K562 (cell line): Measurements from ENCODE around the gene LIX1L. TPM values are rescaled to one million over a fixed set of nuclear protein-coding genes. Genes with fewer than 3 reads are reported as not detected.

Experiments
- DMBX1 ChIP-seq: fragments of 250-450 bp; sonication (Bioruptor Pico); IDR thresholded peaks from 2 replicates; pipeline ENCODE4 v1.8.0; 2022; ENCODE audit warnings: inconsistent platforms, mild to moderate bottlenecking, moderate library complexity, borderline replicate concordance
- DPF2 ChIP-seq: fragments of 450-650 bp; IDR thresholded peaks from 2 replicates; pipeline ENCODE4 v1.6.1; 2016
- ILK ChIP-seq: fragments of 450-650 bp; IDR thresholded peaks from 2 replicates; pipeline ENCODE4 v1.6.1; 2016; ENCODE audit warnings: missing genetic modification characterization, low read depth, mild to moderate bottlenecking, missing compliant biosample characterization, moderate library complexity, borderline replicate concordance
- MTA3 ChIP-seq: fragments of 450-650 bp; formaldehyde crosslinking; IDR thresholded peaks from 2 replicates; pipeline ENCODE4 v1.6.1; 2017; ENCODE audit warnings: mild to moderate bottlenecking, borderline replicate concordance
- ZBTB2 ChIP-seq: fragments of 450-650 bp; IDR thresholded peaks from 2 replicates; pipeline ENCODE4 v1.6.1; 2016; ENCODE audit warnings: antibody characterized with exemption
- ZNF668 ChIP-seq: fragments of 250-450 bp; sonication (Bioruptor Pico); IDR thresholded peaks from 2 replicates; pipeline ENCODE4 v1.8.0; 2022; ENCODE audit warnings: mild to moderate bottlenecking, inconsistent platforms
- polyA plus RNA-seq, 8 experiments: library from polyadenylated mRNA; depleted of rRNA in 4 of 8; stranded (reverse) in 5 of 8; unstranded in 3 of 8; fragments of >200 nt; fragmentation: Nextera tagmentation in 2 of 8; fragmentation: Illumina TruSeq in 1 of 8; extraction: Ambion mirVana in 2 of 8; extraction: Trizol in 1 of 8; gene quantifications; 2 replicates each; pipeline versions ENCODE4 v1.2.1 to v1.2.3, GENCODE V29; 2011 to 2014; ENCODE audit warnings: inconsistent platforms in 1 of 8, missing spikeins in 1 of 8
- total RNA-seq, 7 experiments: library from RNA; depleted of rRNA in 6 of 7; stranded (reverse); fragments of >200 nt in 6 of 7; fragmentation: Illumina TruSeq in 2 of 7; extraction: Trizol in 2 of 7; gene quantifications; 2 replicates each; pipeline versions ENCODE4 v1.2.1 to v1.2.3, GENCODE V29; 2011 to 2021; ENCODE audit warnings: low replicate concordance in 1 of 7
- TF ChIP-seq, protein P1 (sequence below): IDR thresholded peaks from 3 replicates; pipeline ENCODE4 v1.6.1; 2011; ENCODE audit warnings: borderline replicate concordance, mild to moderate bottlenecking, moderate library complexity; ENCODE audit not compliant: insufficient read length; ENCODE audit errors: extremely low read depth
- TF ChIP-seq, protein P2 (sequence below): fragments of 450-650 bp; IDR thresholded peaks from 2 replicates; pipeline ENCODE4 v1.6.1; 2016; ENCODE audit warnings: borderline replicate concordance
- TF ChIP-seq, protein P3 (sequence below): fragments of 200-800 bp; sonication (Bioruptor generic); IDR thresholded peaks from 2 replicates; pipeline ENCODE4 v1.6.1; 2017; ENCODE audit warnings: missing genetic modification characterization, missing compliant biosample characterization
- TF ChIP-seq, protein P4 (sequence below): fragments of 250-450 bp; sonication (Bioruptor Pico); IDR thresholded peaks from 2 replicates; pipeline ENCODE4 v1.5.0; 2022; ENCODE audit warnings: mild to moderate bottlenecking
- TF ChIP-seq, protein P5 (sequence below), 2 experiments: IDR thresholded peaks in 1 of 2; conservative IDR thresholded peaks in 1 of 2; 2 replicates each; pipeline ENCODE4 v1.6.1; 2016; ENCODE audit warnings: low read depth in 2 of 2, mild to moderate bottlenecking in 1 of 2, missing compliant biosample characterization in 1 of 2, missing genetic modification characterization in 1 of 2, moderate library complexity in 1 of 2

Gene LIX1L
- total and polyA plus RNA-seq, 9 of the 15 experiments (the other 6 are each of a cell fraction or from before 2014, with no cell fraction given): 4.6 to 26.5 (median 12.5) TPM

GRCh38 chr1:145927063-145927886, 30.5 kb downstream of the LIX1L start, which contains the start of gene RBM8A (continued):
- TF ChIP-seq, protein P1, sequence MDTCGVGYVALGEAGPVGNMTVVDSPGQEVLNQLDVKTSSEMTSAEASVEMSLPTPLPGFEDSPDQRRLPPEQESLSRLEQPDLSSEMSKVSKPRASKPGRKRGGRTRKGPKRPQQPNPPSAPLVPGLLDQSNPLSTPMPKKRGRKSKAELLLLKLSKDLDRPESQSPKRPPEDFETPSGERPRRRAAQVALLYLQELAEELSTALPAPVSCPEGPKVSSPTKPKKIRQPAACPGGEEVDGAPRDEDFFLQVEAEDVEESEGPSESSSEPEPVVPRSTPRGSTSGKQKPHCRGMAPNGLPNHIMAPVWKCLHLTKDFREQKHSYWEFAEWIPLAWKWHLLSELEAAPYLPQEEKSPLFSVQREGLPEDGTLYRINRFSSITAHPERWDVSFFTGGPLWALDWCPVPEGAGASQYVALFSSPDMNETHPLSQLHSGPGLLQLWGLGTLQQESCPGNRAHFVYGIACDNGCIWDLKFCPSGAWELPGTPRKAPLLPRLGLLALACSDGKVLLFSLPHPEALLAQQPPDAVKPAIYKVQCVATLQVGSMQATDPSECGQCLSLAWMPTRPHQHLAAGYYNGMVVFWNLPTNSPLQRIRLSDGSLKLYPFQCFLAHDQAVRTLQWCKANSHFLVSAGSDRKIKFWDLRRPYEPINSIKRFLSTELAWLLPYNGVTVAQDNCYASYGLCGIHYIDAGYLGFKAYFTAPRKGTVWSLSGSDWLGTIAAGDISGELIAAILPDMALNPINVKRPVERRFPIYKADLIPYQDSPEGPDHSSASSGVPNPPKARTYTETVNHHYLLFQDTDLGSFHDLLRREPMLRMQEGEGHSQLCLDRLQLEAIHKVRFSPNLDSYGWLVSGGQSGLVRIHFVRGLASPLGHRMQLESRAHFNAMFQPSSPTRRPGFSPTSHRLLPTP: no peak
- peak; percentile 74; the same call in 1 of the 2 replicates for TF ChIP-seq MTA3
- TF ChIP-seq, protein P2, sequence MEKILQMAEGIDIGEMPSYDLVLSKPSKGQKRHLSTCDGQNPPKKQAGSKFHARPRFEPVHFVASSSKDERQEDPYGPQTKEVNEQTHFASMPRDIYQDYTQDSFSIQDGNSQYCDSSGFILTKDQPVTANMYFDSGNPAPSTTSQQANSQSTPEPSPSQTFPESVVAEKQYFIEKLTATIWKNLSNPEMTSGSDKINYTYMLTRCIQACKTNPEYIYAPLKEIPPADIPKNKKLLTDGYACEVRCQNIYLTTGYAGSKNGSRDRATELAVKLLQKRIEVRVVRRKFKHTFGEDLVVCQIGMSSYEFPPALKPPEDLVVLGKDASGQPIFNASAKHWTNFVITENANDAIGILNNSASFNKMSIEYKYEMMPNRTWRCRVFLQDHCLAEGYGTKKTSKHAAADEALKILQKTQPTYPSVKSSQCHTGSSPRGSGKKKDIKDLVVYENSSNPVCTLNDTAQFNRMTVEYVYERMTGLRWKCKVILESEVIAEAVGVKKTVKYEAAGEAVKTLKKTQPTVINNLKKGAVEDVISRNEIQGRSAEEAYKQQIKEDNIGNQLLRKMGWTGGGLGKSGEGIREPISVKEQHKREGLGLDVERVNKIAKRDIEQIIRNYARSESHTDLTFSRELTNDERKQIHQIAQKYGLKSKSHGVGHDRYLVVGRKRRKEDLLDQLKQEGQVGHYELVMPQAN: peak; percentile 97
- TF ChIP-seq ILK (tag): no peak
- TF ChIP-seq, protein P3, sequence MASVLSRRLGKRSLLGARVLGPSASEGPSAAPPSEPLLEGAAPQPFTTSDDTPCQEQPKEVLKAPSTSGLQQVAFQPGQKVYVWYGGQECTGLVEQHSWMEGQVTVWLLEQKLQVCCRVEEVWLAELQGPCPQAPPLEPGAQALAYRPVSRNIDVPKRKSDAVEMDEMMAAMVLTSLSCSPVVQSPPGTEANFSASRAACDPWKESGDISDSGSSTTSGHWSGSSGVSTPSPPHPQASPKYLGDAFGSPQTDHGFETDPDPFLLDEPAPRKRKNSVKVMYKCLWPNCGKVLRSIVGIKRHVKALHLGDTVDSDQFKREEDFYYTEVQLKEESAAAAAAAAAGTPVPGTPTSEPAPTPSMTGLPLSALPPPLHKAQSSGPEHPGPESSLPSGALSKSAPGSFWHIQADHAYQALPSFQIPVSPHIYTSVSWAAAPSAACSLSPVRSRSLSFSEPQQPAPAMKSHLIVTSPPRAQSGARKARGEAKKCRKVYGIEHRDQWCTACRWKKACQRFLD (CRISPR knock-in tag): peak; percentile 73
- no peak for TF ChIP-seq ZNF668 (CRISPR knock-in tag)
- TF ChIP-seq, protein P4, sequence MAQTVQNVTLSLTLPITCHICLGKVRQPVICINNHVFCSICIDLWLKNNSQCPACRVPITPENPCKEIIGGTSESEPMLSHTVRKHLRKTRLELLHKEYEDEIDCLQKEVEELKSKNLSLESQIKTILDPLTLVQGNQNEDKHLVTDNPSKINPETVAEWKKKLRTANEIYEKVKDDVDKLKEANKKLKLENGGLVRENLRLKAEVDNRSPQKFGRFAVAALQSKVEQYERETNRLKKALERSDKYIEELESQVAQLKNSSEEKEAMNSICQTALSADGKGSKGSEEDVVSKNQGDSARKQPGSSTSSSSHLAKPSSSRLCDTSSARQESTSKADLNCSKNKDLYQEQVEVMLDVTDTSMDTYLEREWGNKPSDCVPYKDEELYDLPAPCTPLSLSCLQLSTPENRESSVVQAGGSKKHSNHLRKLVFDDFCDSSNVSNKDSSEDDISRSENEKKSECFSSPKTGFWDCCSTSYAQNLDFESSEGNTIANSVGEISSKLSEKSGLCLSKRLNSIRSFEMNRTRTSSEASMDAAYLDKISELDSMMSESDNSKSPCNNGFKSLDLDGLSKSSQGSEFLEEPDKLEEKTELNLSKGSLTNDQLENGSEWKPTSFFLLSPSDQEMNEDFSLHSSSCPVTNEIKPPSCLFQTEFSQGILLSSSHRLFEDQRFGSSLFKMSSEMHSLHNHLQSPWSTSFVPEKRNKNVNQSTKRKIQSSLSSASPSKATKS (CRISPR knock-in tag): no peak
- peak; percentile 17; the same call in 1 of the 2 replicates for TF ChIP-seq DMBX1 (CRISPR knock-in tag)
- peak; percentile 72 for TF ChIP-seq DPF2
- TF ChIP-seq, protein P5, sequence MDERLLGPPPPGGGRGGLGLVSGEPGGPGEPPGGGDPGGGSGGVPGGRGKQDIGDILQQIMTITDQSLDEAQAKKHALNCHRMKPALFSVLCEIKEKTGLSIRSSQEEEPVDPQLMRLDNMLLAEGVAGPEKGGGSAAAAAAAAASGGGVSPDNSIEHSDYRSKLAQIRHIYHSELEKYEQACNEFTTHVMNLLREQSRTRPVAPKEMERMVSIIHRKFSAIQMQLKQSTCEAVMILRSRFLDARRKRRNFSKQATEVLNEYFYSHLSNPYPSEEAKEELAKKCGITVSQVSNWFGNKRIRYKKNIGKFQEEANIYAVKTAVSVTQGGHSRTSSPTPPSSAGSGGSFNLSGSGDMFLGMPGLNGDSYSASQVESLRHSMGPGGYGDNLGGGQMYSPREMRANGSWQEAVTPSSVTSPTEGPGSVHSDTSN (CRISPR knock-in tag; IDR thresholded peaks at IDR 0.05; ENCODE audit: low read depth): no peak
- TF ChIP-seq, protein P5 (tag; conservative IDR thresholded peaks at IDR 0.05; ENCODE audit: low read depth): peak; percentile 37; the same call in 1 of the 2 replicates
- TF ChIP-seq ZBTB2: peak; percentile 66; the same call in 1 of the 2 replicates
